Measurements from ENCODE around the gene HRH3.

GRCh38 chr20:62211216-62211615 lies 8.9 kb downstream of the HRH3 start:
- TF ChIP-seq, protein P1, sequence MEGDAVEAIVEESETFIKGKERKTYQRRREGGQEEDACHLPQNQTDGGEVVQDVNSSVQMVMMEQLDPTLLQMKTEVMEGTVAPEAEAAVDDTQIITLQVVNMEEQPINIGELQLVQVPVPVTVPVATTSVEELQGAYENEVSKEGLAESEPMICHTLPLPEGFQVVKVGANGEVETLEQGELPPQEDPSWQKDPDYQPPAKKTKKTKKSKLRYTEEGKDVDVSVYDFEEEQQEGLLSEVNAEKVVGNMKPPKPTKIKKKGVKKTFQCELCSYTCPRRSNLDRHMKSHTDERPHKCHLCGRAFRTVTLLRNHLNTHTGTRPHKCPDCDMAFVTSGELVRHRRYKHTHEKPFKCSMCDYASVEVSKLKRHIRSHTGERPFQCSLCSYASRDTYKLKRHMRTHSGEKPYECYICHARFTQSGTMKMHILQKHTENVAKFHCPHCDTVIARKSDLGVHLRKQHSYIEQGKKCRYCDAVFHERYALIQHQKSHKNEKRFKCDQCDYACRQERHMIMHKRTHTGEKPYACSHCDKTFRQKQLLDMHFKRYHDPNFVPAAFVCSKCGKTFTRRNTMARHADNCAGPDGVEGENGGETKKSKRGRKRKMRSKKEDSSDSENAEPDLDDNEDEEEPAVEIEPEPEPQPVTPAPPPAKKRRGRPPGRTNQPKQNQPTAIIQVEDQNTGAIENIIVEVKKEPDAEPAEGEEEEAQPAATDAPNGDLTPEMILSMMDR (IDR thresholded peaks at IDR 0.05): no peak
- TF ChIP-seq EZH2 (IDR thresholded peaks at IDR 0.05; ENCODE audit: borderline replicate concordance, insufficient read depth, low read depth, low read length, poor library complexity, severe bottlenecking): no peak

Measured in B cell (primary cell).